H1 (cell line): ENCODE data around the gene TMED5.

Experiments used
- ATF3 ChIP-seq: IDR thresholded peaks from 2 replicates; pipeline ENCODE4 v1.6.1; 2011; ENCODE audit warnings: low read depth, mild to moderate bottlenecking, low read length; ENCODE audit not compliant: insufficient read depth
- BCL11A ChIP-seq, 2 experiments: IDR thresholded peaks; one replicate each; pipeline ENCODE4 v1.6.1; 2011; ENCODE audit warnings: low read depth in 2 of 2, low read length in 2 of 2, mild to moderate bottlenecking in 2 of 2
- CEBPB ChIP-seq: IDR thresholded peaks from 2 replicates; pipeline ENCODE4 v1.6.1; 2012; ENCODE audit warnings: low read depth, low read length
- EP300 ChIP-seq, 2 experiments: IDR thresholded peaks; 1 replicate in 1 of 2; 2 replicates in 1 of 2; pipeline ENCODE4 v1.6.1; 2011 to 2012; ENCODE audit warnings: low read depth in 2 of 2, low read length in 2 of 2, mild to moderate bottlenecking in 2 of 2, borderline replicate concordance in 1 of 2, inconsistent platforms in 1 of 2, moderate library complexity in 1 of 2
- EZH2 ChIP-seq: fragments of 200-600 bp; sonication (generic); IDR thresholded peaks from 2 replicates; pipeline ENCODE4 v1.7.1; 2012; ENCODE audit warnings: low read depth, mild to moderate bottlenecking, moderate library complexity, low read length, inconsistent platforms; ENCODE audit not compliant: severe bottlenecking
- HDAC2 ChIP-seq, 2 experiments: fragments of 300-600 bp in 1 of 2; sonication (generic) in 1 of 2; IDR thresholded peaks; 2 replicates each; pipeline ENCODE4 v1.6.1; 2011 to 2012; ENCODE audit warnings: low read depth in 2 of 2, low read length in 2 of 2, mild to moderate bottlenecking in 2 of 2, moderate library complexity in 2 of 2, borderline replicate concordance in 1 of 2, inconsistent platforms in 1 of 2
- JUND ChIP-seq: IDR thresholded peaks from 2 replicates; pipeline ENCODE4 v1.6.1; 2011; ENCODE audit warnings: mild to moderate bottlenecking, improper control_type of control experiment, low read length
- NRF1 ChIP-seq: IDR thresholded peaks from 2 replicates; pipeline ENCODE4 v1.6.1; 2011; ENCODE audit warnings: mild to moderate bottlenecking, low read depth, low read length, improper control_type of control experiment
- POLR2A ChIP-seq, 2 experiments: IDR thresholded peaks; 1 replicate in 1 of 2; 2 replicates in 1 of 2; pipeline ENCODE4 v1.6.1; 2011; ENCODE audit warnings: low read depth in 2 of 2, low read length in 2 of 2, mild to moderate bottlenecking in 2 of 2; ENCODE audit errors: control extremely low read depth in 1 of 2
- RNF2 ChIP-seq: fragments of 200-900, 300-1000 bp; sonication (generic); IDR thresholded peaks from 2 replicates; pipeline ENCODE4 v1.7.1; 2016; ENCODE audit warnings: borderline replicate concordance, low read depth, mild to moderate bottlenecking, antibody characterized with exemption, low read length; ENCODE audit not compliant: poor library complexity, severe bottlenecking; ENCODE audit errors: missing control alignments
- RXRA ChIP-seq: IDR thresholded peaks from 2 replicates; pipeline ENCODE4 v1.6.1; 2011; ENCODE audit warnings: low read depth, mild to moderate bottlenecking, low read length, moderate library complexity; ENCODE audit not compliant: insufficient read depth
- TF ChIP-seq, protein P1 (sequence below), 3 experiments: IDR thresholded peaks; 1 replicate in 2 of 3; 2 replicates in 1 of 3; pipeline versions ENCODE4 v1.5.1 to v1.6.1; 2011; ENCODE audit warnings: low read length in 3 of 3, mild to moderate bottlenecking in 3 of 3, inconsistent platforms in 2 of 3, low read depth in 1 of 3, moderate library complexity in 1 of 3; ENCODE audit not compliant: insufficient read depth in 1 of 3; ENCODE audit errors: control extremely low read depth in 1 of 3

GRCh38 chr1:93155335-93155734 lies 24.9 kb downstream of the TMED5 start:
- TF ChIP-seq, protein P1, sequence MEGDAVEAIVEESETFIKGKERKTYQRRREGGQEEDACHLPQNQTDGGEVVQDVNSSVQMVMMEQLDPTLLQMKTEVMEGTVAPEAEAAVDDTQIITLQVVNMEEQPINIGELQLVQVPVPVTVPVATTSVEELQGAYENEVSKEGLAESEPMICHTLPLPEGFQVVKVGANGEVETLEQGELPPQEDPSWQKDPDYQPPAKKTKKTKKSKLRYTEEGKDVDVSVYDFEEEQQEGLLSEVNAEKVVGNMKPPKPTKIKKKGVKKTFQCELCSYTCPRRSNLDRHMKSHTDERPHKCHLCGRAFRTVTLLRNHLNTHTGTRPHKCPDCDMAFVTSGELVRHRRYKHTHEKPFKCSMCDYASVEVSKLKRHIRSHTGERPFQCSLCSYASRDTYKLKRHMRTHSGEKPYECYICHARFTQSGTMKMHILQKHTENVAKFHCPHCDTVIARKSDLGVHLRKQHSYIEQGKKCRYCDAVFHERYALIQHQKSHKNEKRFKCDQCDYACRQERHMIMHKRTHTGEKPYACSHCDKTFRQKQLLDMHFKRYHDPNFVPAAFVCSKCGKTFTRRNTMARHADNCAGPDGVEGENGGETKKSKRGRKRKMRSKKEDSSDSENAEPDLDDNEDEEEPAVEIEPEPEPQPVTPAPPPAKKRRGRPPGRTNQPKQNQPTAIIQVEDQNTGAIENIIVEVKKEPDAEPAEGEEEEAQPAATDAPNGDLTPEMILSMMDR (IDR thresholded peaks at IDR 0.05; ENCODE audit: control extremely low read depth in 1 of 3, insufficient read depth in 1 of 3, low read depth in 1 of 3, low read length in 3 of 3): no peak
- no peak for TF ChIP-seq HDAC2 (IDR thresholded peaks at IDR 0.05; ENCODE audit: borderline replicate concordance in 1 of 2, low read depth in 2 of 2, low read length in 2 of 2)
- no peak for TF ChIP-seq RXRA
- TF ChIP-seq EP300 (IDR thresholded peaks at IDR 0.05; ENCODE audit: borderline replicate concordance in 1 of 2, low read depth in 2 of 2, low read length in 2 of 2): no peak
- TF ChIP-seq CEBPB: no peak
- TF ChIP-seq NRF1: no peak
- no peak for TF ChIP-seq RNF2
- no peak for TF ChIP-seq ATF3
- TF ChIP-seq EZH2: no peak
- no peak for TF ChIP-seq BCL11A (IDR thresholded peaks at IDR 0.05; ENCODE audit: low read depth in 2 of 2, low read length in 2 of 2)
- TF ChIP-seq POLR2A (IDR thresholded peaks at IDR 0.05; ENCODE audit: control extremely low read depth in 1 of 2, low read depth in 2 of 2, low read length in 2 of 2): no peak
- no peak for TF ChIP-seq JUND
